Activated naive CD8-positive, alpha-beta T cell treated with anti-CD3 and anti-CD28 coated beads, Interleukin-2, amount 50 U/mL, for 16 hours (primary cell): ENCODE data around the gene SNURF.
A peak's percentile ranks its signal among the peaks of the same experiment; 100 is the strongest.
"Not testable (repeated sequence)": the region's sequence is repeated elsewhere in the genome, so short reads cannot be mapped to it uniquely, and the experiment has no call there.

Experiments
- DNase-seq: peaks from one replicate; pipeline ENCODE4 v3.0.0-alpha.2; 2020; ENCODE audit warnings: low read depth, low spot score

SNURF gene, protein sequence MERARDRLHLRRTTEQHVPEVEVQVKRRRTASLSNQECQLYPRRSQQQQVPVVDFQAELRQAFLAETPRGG

DNA sequence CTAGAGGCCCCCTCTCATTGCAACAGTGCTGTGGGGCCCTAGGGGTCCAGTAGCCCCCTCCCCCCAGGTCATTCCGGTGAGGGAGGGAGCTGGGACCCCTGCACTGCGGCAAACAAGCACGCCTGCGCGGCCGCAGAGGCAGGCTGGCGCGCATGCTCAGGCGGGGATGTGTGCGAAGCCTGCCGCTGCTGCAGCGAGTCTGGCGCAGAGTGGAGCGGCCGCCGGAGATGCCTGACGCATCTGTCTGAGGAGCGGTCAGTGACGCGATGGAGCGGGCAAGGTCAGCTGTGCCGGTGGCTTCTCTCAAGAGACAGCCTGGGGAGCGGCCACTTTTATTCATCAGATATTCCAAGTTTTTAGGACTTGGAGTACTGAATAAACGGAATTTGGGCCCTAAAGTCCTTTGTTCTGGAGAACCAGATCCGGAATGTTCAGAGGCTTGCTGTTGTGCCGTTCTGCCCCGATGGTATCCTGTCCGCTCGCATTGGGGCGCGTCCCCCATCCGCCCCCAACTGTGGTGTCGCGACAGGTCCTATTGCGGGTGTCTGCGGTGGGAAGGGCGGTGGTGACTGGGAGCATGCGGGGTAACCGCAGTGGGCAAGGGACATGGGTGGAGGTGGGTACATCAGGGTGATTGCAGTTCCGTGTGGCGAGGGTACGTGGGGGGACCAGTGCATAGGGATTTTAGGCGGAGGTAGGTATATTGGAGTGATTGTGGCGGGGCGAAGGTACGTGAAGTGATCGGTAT lies at the start of gene SNURF, which contains the start of gene SNRPN:
Gene SNURF, plus strand, starts transcription at position 205 of the 748 bp plus-strand sequence. Its CDS starts 62 bp downstream, at position 267.
Gene SNRPN, plus strand, starts transcription at position 205 of the 748 bp plus-strand sequence. CDS start 19,467 bp downstream, outside the sequence.
- peak; percentile 11 for DNase-seq

DNA sequence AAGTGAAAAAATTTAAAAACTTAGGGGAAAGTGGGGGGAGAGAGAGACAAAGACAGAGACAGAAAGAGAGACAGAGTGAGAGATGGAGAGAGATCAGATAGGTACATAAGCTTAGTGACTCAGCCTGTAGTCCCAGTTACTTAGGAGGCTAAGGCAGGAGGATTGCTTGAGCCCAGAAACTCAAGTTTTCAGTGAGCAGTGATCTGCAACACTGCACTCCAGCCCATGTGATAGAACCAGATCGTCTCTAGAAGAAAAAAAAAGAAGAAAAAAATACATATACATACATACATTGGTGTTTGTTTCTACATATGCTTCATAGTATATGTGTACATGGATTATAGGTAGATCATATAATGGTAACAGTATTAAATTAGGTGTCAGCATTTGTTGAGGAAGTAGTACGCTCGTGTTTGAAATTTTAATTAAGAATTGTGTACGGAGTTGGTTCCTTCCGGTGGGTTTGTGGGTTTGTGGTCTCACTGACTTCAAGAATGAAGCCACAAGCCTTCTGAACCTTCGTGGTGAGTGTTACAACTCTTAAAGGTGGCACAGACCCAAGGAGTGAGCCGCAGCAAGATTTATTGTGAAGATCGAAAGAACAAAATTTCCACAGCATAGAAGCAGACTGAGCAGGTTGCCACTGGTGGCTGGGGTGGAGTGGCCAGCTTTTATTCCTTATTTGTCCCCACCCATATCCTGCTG lies 38.3 kb upstream of the SNURF start:
- DNase-seq = no peak

DNA sequence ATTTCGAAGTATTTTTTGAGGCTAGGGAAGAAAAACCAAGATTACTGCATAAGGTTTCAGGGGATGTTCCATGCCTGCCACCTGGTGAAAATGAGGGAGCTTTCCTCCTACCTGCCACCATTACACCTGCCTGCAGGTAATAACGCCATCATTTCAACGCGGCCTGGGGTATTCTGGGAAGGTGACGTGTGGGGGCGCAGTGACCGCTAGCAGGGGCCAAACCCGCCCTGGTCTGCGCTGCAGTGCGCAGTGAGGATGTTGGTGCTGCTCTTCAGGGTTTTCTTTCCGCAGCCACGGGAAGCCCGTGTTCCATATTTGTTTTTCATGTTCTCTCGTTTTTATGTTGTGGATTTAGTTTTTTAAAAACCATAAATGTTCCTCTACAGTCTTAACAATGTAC lies 37.4 kb upstream of the SNURF start:
- DNase-seq = no peak

DNA sequence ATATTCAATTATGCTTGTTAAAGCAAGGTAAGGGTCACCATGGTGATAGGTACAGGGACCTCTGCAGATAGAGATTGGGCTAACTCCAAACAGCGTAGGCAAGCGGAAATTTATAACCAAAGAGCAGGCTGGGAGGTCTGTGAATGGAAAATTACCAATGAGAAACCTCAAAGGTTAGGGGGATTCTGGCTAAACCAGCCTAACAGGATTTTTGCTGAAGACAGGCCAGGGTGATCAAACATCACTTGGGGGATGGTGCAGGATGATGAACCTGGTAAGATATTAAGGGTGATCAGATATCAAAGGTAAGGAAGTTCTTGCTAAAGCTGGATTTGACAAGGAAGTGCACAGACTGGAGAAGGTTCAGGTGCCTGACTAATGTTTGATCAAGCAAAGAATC lies 35.3 kb upstream of the SNURF start:
- no peak for DNase-seq

DNA sequence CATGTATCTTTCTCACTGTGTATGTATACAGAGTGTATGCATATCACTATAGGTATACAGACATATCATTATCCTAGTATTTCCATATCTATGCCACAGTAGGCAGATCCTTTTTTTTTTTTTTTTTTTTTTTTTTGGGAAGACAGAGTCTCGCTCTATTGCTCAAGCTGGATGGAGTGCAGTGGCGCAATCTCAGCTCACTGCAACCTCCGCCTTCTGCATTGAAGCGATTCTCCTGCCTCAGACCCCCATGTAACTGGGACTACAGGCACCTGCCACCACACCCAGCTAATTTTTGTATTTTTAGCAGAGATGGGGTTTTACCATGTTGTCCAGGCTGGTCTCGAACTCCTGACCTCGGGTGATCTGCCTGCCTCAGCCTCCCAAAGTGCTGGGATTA lies 32.0 kb upstream of the SNURF start:
- not testable (repeated sequence) for DNase-seq

DNA sequence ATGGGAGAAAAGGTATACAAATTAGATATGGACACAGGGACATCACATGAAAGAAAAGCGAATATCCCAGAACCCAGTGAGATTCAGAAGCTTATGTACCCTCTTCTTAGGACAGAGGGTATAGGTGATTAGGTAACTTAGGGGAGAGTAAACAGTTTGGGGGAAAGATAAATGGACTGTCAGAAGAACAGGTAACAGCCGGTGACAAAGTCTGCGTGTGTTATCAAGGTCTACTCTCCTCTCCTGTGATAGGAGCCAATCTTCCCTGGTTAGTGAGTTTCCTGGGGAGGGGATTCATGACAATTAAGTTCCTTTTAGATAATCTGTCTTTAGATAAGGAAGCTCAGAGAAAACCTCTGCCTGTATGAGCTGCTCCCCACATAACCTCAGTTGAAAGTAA lies 30.6 kb upstream of the SNURF start:
- DNase-seq = no peak

DNA sequence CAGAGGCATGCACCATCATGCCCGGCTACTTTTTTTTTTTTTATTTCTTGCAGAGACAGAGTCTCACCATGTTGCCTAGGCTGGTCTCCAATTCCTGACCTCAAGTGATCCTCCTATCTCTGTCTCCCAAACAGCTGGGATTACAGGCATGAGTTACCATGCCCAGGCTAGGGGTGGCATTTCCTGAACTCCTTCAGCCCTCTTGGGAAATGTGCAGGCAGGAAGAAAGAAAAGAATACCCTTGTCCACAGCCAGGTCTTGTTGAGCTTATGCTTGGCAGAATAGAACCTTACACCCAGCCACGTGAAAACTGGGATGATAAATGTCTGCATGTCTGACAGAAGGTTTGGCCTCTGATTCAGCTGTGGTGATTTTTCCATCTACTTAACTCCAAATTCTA lies 30.2 kb upstream of the SNURF start:
- DNase-seq = no peak

DNA sequence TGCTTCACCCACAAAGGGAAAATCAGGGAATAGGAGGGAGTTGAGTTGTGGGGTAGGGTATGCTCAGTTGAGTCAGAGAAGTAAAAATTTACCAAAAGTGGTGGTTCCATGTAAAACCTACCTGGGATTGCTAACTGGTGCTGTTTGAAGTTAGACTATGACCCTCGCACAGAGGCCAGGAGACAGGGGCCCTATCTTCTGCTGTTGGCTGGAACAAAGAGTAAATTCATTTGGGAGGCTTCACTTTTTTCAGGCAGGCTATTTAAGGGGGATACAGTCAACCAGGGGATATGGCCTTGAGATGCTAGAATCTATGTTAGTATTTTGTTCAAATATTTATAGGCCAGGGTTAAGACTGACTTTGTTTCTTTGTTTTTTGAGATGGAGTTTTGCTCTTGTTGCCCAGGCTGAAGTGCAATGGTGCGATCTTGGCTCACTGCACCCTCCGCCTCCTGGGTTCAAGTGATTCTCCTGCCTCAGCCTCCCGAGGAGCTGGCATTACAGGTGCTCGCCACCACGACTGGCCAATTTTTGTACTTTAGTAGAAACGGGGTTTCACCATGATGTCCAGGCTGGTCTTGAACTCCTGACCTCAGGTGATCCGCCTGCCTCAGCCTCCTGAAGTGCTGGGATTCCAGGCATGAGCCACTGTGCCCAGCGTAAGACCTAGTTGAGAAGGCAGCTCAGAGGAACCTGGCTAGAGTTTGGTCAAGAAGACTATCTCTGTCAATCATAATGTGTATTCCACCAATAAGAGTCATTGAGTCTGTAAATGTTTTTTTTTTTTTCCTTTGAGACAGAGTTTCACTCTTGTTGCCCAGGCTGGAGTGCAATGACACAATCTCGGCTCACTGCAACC lies 22.7 kb upstream of the SNURF start:
- not testable (repeated sequence) for DNase-seq

DNA sequence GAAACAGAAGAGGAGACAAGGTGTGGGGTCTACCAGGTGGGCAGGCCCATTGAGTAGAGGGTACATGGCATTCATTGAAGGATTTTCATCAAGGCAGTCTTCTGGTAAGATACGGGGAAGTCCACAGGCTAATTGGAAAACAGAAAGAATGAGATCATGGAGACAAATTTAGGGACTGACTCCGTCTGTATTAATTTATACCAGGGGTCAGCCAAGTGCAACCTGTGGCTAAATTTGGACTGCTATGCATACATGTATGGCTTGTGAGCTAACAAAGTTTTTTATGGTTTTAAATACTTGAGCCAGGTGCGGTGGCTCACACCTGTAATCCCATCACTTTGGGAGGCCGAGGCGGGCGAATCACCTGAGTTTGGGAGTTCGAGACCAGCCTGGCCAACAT lies 21.1 kb upstream of the SNURF start:
- DNase-seq = no peak

DNA sequence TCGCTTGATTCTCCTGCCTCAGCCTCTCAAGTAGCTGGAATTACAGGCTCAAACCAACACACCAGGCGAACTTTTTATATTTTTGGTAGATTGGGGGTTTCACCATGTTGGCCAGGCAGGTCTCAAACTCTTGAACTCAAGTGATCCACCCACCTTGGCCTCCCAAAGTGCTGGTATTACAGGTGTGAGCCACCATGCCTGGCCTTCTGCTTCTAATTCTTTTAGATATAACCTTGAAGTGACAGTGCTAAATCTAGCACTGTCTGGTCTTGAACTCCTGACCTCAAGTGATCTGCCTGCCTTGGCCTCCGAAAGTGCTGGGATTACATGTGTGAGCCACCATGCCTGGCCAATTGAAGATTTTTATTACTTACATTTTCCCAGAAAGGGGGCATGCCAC lies 16.6 kb upstream of the SNURF start:
- not testable (repeated sequence) for DNase-seq

DNA sequence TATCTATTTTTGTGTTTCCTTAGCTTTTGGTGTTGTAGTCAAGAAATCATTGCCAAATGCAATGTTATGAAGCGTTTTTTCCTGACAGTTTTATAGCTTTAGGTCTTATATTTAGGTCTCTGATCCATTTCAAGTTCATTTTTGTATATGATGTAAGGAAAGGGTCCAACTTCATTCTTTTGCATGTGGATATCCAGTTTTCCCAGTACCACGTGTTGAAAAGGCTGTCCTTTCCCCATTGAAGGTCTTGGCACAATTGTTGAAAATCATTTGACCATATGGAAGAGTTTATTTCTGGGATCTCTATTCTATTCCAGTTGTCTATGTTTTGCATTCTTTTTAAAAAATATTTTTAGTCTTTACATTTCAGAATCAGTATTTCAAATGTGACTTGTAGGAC lies 14.6 kb upstream of the SNURF start:
- DNase-seq = no peak

DNA sequence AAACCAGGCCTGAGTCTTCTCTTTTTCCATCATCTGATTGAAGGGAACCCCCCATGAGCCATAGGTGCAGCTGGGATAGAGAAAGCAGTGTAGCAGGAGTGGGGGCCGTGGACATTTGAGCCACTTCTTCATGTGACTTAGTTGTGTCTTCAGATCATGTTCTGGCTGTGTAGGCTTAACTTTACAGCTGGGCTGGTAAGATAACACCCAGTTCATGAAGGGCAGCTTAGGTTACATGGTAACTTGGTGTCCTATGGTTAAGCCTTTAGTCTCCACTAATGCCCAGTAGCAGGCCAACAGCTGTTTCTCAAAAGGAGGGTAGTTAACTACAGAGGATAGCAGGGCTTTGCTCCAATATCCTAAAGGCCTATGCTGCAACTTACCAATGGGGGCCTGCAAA lies 11.4 kb upstream of the SNURF start:
- DNase-seq = no peak

DNA sequence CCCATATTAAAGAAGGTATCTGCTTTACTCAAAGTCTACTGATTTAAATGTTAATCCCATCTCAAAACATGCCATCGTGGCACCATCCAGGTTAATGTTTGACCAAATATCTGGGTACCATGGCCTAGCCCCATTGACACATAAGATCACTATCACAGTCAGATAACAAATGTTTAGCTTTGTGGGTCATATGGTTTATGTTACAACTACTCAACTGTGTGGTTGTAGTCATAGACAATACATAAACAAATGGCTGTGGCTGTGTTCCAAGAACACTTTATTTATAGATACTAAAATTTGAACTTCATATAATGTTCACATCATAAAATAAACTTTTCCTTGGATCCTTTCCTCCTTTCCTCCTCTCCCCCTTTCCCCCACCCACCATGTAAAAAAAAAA lies 9.8 kb upstream of the SNURF start:
- no peak for DNase-seq

DNA sequence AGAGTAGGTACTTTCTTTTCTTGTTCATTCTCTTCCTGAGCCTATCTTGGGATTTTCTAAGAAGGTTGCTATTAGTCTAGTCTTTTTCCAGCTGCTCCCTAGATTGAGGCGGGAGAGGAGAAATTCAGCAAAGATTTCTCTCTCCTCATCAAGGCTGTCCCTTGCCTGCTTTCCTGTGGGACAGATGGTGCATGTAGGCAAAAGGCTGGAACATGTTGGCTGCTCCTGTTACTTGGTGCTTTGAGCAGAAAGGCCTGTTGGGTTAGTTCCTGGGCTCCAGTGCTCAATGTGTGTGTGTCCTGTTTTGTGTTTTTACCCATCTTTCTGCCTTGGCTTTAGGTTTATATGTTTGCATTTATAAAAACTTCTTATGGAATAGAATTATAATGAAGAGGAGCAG lies 9.1 kb upstream of the SNURF start:
- DNase-seq = no peak

DNA sequence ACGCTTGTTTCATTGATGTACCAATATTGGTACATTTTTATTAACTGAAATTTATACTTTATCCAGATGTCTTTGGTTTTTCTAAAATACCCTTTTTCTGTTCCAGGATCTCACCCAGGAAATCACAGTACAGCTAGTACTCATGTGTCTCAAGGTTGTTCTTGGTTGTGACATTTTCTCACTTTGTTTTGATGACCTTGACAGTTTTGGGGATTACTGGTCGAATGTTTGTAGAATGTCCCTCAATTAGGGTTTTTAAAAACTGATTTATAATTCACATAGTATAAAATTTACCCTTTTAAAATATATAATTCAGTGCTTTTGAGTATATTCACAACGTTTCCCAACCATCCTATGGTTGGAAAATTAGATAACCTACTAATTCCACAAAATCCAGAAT lies 6.3 kb upstream of the SNURF start:
- DNase-seq = no peak

DNA sequence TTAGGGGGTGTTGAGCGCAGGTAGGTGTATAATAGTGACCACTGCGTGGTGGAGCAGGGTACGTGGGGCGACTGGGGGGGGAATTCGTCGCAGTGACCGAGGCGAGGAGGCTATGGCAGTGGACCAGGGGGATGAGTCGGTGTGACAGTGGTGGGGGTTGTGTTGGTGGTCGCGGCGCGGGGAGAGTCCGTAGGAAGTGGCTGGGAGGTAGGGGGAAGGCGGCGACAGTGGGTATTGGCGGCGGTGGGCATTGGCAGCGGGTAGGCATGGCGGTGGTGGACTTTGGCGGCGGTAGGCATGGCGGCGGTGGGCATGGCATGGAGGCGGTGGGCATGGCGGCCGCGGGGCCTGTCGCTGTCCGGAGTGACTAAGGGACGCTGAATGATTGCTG lies 739 bp downstream of the SNURF start:
- no peak for DNase-seq

DNA sequence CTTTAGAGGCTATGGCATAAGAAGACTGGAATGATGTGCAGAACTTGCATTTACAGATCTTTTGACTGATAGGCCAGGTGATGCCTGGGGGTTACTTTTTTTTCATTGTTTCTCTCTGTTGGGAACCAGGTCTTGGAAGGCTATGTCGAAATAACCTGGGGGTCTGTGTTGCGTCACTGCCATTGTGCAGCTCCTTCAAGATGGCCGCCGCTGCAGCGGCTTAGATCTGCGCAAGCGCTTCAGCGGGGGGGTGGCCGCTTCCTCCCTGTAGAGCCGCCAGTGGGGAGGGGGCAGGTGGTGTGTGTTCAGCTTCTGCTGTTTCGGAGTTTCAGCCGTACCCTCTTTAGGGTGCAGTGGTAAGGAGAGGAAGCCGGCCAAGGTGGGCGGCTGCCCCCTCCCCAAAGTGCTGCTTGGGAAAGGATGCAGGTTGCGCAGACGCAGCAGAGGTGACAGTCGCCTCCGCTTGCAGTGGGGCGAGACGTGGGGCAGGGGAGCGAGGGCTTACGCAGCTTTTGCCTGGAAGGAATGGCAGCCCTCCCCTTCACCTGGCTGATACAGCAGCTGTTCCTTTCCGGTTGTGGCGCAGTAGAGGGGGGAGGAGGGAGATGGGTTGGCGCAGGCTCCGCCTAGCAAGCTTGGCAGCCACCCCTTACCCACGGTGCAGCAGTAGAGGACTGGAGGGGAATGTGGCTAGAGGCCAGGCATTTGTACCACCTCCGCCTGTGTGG lies 1.5 kb downstream of the SNURF start:
- peak; percentile 32 for DNase-seq

DNA sequence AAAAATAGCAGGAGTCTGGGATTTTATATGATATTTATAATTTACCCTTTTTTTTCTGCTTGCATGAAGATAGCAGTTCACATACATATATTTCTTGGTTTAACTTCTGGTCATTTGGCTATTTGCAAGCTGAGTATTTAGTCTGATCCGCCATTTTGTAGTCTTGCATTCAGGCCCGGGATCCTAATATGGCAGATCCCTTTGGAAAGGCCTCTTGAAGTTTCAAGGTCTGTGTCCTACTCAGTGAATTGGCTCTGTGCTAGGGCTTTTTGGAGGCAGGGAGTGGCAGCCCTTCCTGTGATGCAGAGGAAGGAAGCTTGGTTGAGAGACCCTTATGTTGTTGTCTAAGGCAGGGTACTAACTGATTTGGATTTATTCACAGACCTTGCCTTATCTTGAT lies 2.9 kb downstream of the SNURF start:
- no peak for DNase-seq

DNA sequence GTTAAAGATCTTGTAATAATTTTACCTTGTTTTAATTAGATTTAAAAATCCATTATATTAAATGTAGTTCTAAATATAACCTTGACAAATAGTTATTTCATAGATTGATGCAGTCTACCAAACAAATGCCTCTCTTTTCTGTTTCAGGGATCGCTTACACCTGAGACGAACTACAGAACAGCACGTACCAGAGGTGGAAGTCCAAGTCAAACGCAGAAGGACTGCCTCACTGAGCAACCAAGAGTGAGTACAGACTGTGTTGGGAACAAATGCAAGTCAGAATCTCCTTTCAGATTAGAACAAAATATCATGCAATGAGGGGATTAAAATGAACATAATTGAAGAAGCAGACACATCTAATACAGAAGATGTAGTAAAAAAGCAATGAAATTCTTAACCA lies 7.2 kb downstream of the SNURF start:
- DNase-seq = no peak

DNA sequence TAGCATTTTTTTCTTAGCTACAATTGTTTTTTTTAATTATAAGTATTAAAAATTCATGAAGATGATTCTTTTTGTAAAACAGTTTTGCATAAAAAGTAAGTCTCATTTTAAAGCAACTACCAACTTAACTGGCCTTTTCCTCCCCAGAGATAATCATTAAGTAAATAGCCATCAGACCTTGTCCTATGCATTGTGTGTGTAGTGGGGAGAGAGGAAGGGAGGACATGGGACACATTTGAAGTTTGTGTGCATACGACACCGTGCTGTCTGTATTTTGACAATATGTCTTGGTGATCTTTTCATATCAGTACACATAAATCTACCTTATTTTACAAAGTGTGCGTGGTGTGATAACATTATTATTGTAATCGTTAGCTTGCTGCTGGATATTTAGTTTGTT lies 8.1 kb downstream of the SNURF start:
- no peak for DNase-seq

DNA sequence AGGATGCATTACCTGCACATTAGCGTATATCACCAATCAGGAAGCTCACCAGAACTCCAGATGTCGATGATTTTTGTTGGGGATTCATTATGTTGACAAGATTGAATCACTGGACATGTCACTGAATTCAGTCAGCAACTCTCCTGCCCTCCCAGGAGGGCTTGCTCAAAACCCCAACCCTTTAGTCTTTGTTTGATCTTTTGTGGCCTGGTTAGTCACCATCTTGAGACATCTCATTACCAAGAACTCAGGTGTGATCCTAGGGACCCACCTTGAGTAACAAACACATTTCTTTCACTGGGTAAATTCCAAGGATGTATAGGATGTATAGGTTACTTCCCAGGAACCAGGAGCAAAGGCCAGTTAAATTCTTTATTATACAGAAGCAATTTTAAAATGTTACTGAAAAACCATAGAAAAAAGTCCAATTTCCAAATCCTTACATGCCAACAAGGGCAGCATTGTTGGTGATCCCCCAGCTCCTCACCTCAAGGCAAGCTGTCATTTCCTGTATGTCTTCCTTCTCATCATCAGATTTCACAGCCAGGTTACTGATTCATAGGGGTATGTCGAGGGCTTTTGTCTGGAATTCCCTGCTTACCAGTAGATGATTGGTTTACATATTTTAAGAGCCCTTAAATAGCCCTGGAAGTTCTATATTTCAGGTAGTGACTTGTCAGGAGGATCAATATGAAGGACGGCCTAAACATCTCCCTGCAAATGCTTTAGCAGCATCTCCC lies 11.7 kb downstream of the SNURF start:
- DNase-seq = no peak
